Measurements from ENCODE around the gene ABL1. TPM values are rescaled to one million over a fixed set of nuclear protein-coding genes. Genes with fewer than 3 reads are reported as not detected.

The ABL1 gene
- total and polyA plus RNA-seq, 2 of the 13 experiments (the other 11 are each of a cell fraction or from before 2014, with no cell fraction given) = 10.8 to 20.4 TPM

GRCh38 chr9:130865921-130866320 lies 30.9 kb downstream of the ABL1 start (continued):
- TF ChIP-seq CBX2 (IDR thresholded peaks at IDR 0.05; ENCODE audit: low read depth, low read length) (no peak), CBX2 (CRISPR knock-in tag; IDR thresholded peaks at IDR 0.05; ENCODE audit: low read depth) (no peak), ZNF496 (CRISPR knock-in tag; IDR thresholded peaks at IDR 0.05; ENCODE audit: insufficient replicate concordance) (no peak), CCDC6 (CRISPR knock-in tag; IDR thresholded peaks at IDR 0.05) (no peak), ZNF773 (CRISPR knock-in tag; IDR thresholded peaks at IDR 0.05; ENCODE audit: borderline replicate concordance) (no peak), ZNF609 (CRISPR knock-in tag; IDR thresholded peaks at IDR 0.05; ENCODE audit: borderline replicate concordance) (no peak), POLR2AphosphoS2 (IDR thresholded peaks at IDR 0.05; ENCODE audit: low read depth, low read length) (no peak), ZNF598 (CRISPR knock-in tag; IDR thresholded peaks at IDR 0.05; ENCODE audit: borderline replicate concordance) (no peak), LBX2 (CRISPR knock-in tag; IDR thresholded peaks at IDR 0.05; ENCODE audit: borderline replicate concordance) (no peak), FUBP1 (CRISPR knock-in tag; IDR thresholded peaks at IDR 0.05; ENCODE audit: borderline replicate concordance) (no peak)

Measured in HepG2 (cell line).